Keratinocyte (primary cell): ENCODE data around the gene TMEM144.
A peak's percentile ranks its signal among the peaks of the same experiment; 100 is the strongest.

Experiments used
- EZH2 ChIP-seq: IDR thresholded peaks from one replicate; pipeline ENCODE4 v1.6.1; 2012; ENCODE audit warnings: inconsistent platforms, mild to moderate bottlenecking, low read length, moderate library complexity
- TF ChIP-seq, protein P1 (sequence below), 3 experiments: IDR thresholded peaks in 1 of 3; conservative IDR thresholded peaks in 1 of 3; optimal IDR thresholded peaks in 1 of 3; 2 replicates in 2 of 3; 3 replicates in 1 of 3; pipeline versions ENCODE3 to v1.5.1; 2011; ENCODE audit warnings: low read length in 3 of 3, mild to moderate bottlenecking in 3 of 3, moderate library complexity in 2 of 3, control low read depth in 1 of 3, inconsistent platforms in 1 of 3; ENCODE audit not compliant: insufficient read depth in 2 of 3; ENCODE audit errors: extremely low read depth in 1 of 3

DNA sequence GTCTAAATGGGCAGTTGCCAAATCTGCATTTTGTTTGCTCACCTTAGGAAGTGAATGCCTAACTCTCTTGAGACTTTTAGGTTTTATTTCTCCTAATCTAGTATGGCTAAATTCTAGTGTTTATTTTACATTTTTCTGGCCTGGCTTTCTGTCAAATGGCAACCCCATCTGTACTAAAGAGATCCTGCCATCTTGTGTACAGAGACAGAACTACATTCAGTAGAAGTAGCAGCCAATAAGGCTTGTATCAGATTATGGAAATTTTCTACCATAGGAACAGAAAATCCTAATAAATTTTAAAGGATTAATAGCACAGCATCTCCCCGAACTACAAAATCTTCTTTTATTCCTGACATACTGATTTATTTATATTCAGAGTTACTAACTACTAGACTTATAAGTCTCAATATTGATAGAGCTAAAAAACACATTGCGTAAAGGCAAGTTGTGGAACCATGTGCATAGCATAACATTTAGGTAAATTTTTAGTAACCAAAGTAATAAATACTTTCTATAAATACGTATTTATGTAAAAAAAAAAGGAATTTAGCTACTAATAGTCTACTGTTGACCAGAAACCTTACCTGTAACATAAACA, 45.5 kb downstream of the TMEM144 start:
- TF ChIP-seq EZH2 = no peak
- TF ChIP-seq, protein P1, sequence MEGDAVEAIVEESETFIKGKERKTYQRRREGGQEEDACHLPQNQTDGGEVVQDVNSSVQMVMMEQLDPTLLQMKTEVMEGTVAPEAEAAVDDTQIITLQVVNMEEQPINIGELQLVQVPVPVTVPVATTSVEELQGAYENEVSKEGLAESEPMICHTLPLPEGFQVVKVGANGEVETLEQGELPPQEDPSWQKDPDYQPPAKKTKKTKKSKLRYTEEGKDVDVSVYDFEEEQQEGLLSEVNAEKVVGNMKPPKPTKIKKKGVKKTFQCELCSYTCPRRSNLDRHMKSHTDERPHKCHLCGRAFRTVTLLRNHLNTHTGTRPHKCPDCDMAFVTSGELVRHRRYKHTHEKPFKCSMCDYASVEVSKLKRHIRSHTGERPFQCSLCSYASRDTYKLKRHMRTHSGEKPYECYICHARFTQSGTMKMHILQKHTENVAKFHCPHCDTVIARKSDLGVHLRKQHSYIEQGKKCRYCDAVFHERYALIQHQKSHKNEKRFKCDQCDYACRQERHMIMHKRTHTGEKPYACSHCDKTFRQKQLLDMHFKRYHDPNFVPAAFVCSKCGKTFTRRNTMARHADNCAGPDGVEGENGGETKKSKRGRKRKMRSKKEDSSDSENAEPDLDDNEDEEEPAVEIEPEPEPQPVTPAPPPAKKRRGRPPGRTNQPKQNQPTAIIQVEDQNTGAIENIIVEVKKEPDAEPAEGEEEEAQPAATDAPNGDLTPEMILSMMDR (optimal IDR thresholded peaks at IDR 0.05 in 1 of 3, IDR thresholded peaks at IDR 0.05 in 1 of 3, conservative IDR thresholded peaks at IDR 0.05 in 1 of 3; ENCODE audit: extremely low read depth in 1 of 3, insufficient read depth in 2 of 3, low read length in 3 of 3) = peak; percentile 11 to 56 (median 55)
